Astrocyte of the spinal cord (primary cell): ENCODE measurements around the gene DEAF1.

ENCODE experiments used
- DNase-seq: peaks from one replicate; pipeline ENCODE4 v3.0.0; 2011; ENCODE audit warnings: low read depth, low spot score
- H3K4me3 ChIP-seq: 2 replicates; pipeline ENCODE4 v1.5.1; 2011; ENCODE audit warnings: low read depth, mild to moderate bottlenecking, low read length, moderate library complexity
- in situ Hi-C: cut with HindIII; loops from 2 replicates; pipeline ENCODE4 v1.10.0; 2017; ENCODE audit warnings: low sequenced_read_pairs
- TF ChIP-seq, protein P1 (sequence below): IDR thresholded peaks from 2 replicates; pipeline ENCODE4 v1.5.1; 2012; ENCODE audit warnings: low read depth, mild to moderate bottlenecking, low read length, inconsistent platforms

Gene DEAF1

DNA sequence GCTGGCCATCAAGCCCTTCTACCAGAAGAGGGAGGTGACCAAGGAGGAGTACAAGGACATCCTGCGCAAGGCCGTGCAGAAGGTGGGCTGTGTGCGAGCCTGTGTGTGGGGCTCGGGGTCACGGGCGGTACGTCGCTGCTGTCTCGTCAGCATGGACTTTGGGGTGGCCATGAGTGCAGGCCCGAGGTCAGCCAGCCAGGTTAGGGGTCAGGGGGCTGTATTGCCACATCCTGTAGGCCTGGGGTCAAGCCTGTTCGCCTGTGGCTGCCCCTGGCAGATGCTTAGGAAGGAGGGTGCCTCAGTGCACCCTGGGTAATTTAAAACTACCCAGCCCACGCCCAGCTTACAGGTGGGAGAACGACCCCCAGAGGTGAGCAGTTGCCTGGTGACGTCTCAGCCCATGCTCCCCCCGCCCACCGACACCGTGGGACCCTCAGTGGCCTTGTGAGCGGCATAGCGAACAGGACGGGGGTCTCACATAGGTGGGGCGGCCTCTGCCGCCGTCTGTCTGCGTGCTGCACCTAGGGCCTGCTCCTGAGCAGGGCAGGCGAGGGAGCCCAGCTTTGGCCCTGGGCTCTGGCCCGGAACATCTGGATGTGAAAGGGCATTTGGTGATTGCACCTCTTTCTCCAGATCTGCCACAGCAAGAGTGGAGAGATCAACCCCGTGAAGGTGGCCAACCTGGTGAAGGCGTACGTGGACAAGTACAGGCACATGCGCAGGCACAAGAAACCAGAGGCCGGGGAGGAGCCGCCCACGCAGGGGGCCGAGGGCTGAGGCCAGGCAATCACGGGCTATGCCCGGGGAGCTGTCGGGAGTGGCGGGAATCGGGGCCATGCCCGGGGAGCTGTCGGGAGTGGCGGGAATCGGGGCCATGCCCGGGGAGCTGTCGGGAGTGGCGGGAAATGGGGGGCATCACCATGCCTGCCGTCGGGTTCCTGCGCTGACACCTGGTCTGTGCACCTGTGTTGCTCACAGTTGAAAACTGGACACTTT lies 83.7 kb downstream of the DEAF1 start:
- no peak overlapping the region for H3K4me3 ChIP-seq
- TF ChIP-seq, protein P1, sequence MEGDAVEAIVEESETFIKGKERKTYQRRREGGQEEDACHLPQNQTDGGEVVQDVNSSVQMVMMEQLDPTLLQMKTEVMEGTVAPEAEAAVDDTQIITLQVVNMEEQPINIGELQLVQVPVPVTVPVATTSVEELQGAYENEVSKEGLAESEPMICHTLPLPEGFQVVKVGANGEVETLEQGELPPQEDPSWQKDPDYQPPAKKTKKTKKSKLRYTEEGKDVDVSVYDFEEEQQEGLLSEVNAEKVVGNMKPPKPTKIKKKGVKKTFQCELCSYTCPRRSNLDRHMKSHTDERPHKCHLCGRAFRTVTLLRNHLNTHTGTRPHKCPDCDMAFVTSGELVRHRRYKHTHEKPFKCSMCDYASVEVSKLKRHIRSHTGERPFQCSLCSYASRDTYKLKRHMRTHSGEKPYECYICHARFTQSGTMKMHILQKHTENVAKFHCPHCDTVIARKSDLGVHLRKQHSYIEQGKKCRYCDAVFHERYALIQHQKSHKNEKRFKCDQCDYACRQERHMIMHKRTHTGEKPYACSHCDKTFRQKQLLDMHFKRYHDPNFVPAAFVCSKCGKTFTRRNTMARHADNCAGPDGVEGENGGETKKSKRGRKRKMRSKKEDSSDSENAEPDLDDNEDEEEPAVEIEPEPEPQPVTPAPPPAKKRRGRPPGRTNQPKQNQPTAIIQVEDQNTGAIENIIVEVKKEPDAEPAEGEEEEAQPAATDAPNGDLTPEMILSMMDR = no peak
- in situ Hi-C loops = no loop called here
- DNase-seq = no peak

DNA sequence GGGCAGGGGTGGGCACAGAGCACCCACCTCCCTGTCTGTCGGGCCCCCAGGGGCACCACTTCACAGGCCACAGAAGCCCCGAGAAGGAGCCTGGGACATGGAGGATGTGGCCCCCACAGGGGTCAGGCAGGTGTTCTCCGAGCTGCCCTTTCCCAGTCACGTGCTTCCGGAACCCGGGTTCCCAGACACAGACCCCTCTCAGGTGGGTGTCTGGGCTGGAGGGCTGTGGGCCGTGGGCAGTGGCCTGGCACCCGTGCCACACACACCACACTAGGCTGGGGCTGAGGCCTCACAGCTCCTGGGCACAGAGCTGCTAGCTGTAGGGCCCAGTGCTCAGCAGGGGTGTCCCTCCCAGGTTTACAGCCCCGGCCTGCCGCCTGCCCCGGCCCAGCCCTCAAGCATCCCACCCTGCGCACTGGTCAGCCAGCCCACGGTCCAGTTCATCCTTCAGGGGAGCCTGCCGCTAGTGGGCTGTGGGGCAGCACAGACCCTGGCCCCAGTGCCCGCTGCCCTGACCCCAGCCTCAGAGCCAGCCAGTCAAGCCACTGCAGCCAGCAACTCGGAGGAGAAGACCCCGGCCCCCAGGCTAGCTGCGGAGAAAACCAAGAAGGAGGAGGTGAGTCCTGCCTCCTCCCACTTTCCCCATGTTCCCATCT lies 84.7 kb downstream of the DEAF1 start:
- no peak overlapping the region for H3K4me3 ChIP-seq
- in situ Hi-C loops = no loop called here
- TF ChIP-seq, protein P1 = no peak
- no peak for DNase-seq

DNA sequence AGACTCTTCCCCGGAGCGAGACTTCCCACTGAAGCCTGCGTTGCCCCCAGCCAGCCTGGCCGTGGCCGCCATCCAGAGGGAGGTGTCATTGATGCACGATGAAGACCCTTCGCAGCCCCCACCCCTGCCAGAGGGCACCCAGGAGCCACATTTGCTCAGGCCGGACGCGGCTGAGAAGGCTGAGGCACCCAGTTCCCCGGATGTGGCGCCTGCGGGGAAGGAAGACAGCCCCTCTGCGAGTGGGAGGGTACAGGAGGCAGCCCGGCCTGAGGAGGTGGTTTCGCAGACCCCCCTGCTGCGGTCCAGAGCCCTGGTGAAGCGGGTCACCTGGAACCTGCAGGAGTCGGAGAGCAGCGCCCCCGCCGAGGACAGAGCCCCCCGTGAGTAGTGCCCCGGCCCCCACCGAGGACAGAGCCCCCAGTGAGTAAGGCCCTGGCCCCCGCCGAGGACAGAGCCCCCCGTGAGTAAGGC lies 85.6 kb downstream of the DEAF1 start:
- TF ChIP-seq, protein P1 = no peak
- in situ Hi-C loops = no loop called here
- H3K4me3 ChIP-seq = no peak overlapping the region
- no peak for DNase-seq

DNA sequence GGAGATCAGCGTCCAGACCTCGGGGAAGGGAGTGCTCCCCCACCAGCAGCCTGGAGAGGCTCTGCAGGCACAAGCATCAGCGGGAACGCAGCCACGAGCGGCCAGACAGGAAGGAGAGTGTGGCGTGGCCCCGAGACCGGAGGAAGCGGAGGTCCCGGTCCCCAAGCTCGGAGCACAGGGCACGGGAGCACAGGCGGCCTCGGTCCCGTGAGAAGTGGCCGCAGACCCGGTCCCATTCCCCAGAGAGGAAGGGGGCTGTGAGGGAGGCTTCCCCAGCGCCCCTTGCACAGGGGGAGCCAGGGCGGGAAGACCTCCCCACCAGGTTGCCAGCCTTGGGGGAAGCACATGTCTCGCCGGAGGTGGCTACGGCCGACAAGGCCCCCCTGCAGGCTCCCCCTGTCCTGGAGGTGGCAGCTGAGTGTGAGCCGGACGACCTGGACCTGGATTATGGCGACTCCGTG lies 86.2 kb downstream of the DEAF1 start:
- DNase-seq = no peak
- H3K4me3 ChIP-seq = no peak overlapping the region
- in situ Hi-C loops = no loop called here
- TF ChIP-seq, protein P1 = no peak

DNA sequence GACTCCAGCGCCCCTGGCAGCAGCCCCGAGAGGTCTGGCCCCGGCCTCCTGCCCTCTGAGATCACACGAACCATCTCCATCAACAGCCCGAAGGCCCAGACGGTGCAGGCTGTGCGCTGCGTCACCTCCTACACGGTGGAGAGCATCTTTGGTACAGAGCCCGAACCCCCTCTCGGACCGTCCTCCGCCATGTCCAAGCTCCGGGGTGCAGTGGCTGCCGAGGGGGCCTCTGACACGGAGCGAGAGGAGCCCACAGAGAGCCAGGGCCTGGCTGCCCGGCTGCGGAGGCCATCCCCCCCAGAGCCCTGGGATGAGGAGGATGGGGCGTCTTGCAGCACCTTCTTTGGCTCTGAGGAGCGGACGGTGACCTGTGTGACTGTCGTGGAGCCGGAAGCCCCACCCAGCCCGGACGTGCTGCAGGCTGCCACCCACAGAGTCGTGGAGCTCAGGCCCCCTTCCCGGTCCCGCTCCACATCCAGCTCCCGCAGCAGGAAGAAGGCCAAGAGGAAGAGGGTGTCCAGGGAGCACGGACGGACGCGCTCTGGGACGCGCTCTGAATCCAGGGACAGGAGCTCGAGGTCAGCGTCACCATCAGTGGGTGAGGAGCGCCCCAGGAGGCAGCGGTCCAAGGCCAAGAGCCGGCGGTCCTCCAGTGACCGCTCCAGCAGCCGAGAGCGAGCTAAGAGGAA lies 86.9 kb downstream of the DEAF1 start:
- in situ Hi-C loops = no loop called here
- TF ChIP-seq, protein P1 = no peak
- DNase-seq = no peak

DNA sequence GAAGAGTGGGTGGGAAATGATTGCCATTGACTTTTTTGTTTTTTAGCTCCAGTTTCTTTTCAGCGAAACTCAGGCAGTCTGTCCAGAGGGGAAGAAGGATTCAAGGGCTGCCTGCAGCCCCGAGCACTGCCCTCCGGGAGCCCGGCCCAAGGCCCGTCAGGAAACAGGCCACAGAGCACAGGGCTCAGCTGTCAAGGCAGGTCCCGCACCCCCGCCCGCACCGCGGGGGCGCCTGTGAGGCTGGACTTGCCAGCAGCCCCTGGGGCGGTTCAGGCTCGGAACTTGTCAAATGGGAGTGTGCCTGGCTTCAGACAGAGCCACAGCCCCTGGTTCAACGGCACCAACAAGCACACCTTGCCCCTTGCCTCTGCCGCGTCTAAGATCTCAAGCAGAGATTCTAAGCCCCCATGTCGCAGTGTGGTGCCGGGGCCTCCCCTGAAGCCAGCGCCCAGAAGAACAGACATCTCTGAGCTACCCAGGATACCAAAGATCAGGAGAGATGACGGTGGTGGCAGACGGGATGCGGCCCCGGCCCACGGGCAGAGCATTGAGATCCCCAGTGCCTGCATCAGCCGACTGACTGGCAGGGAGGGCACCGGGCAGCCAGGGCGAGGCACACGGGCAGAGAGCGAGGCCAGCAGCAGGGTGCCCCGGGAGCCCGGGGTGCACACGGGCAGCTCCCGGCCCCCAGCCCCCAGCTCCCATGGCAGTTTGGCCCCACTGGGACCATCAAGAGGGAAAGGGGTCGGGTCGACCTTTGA lies 87.8 kb downstream of the DEAF1 start:
- no peak overlapping the region for H3K4me3 ChIP-seq
- DNase-seq = no peak
- TF ChIP-seq, protein P1 = no peak
- in situ Hi-C loops = no loop called here

More for the DNA sequence above, 86.9 kb downstream of the DEAF1 start:
- no peak overlapping the region for H3K4me3 ChIP-seq
